ENCODE data around the gene FMOD. TPM values are rescaled to one million over a fixed set of nuclear protein-coding genes. Genes with fewer than 3 reads are reported as not detected.

FMOD gene
- total RNA-seq, 2 experiments from 2014 or later: not detected

- CTCF ChIA-PET (ENCODE audit: unreplicated experiment): no interaction called here
- DNase-seq (ENCODE audit: low spot score): no peak
- intact Hi-C loops (cut with micrococcal nuclease; ENCODE audit: unreplicated experiment): no loop called here
- no peaks in the 10 kb centered on the region for H3K9me2 ChIP-seq (ENCODE audit: insufficient read depth, low read length)
- no TSS peak for BruUV-seq (replicated peaks)
- TF ChIP-seq EZH2phosphoT487 (IDR thresholded peaks at IDR 0.05; ENCODE audit: borderline replicate concordance, low read depth, low read length): no peak
- no peak for TF ChIP-seq CTCF (conservative IDR thresholded peaks at IDR 0.05; ENCODE audit: low read length)
- H2AFZ ChIP-seq (ENCODE audit: low read length): no peak overlapping the region
- H3K9me3 ChIP-seq (ENCODE audit: low read length): no peaks in the 10 kb centered on the region
- H3K36me3 ChIP-seq (ENCODE audit: insufficient read depth, low read length): no peaks in the 10 kb centered on the region
- H4K20me1 ChIP-seq (ENCODE audit: insufficient read depth, low read length): no peaks in the 10 kb centered on the region
- H3K4me1 ChIP-seq (ENCODE audit: insufficient read depth, low read length, poor library complexity, severe bottlenecking): no peaks in the 10 kb centered on the region
- H3K4me2 ChIP-seq (ENCODE audit: low read length): no peak overlapping the region
- H3K79me2 ChIP-seq (ENCODE audit: insufficient read depth, low read depth, low read length): no peaks in the 10 kb centered on the region
- no peak overlapping the region for H3K4me3 ChIP-seq (ENCODE audit: low read depth, low read length, poor library complexity, severe bottlenecking)
- POLR2A ChIA-PET: no interaction called here
- H3K27ac ChIP-seq (ENCODE audit: low read depth, low read length, poor library complexity, severe bottlenecking): no peak overlapping the region
Observed at GRCh38 chr1:203349773-203350524, 973 bp downstream of the FMOD start.

GRCh38 chr1:203349166-203349565, 1.8 kb downstream of the FMOD start:
- Histone ChIP-seq H3K9me3 (ENCODE audit: low read length) (no peaks in the 10 kb centered on the region), H3K79me2 (ENCODE audit: insufficient read depth, low read depth, low read length) (no peaks in the 10 kb centered on the region), H3K4me3 (ENCODE audit: low read depth, low read length, poor library complexity, severe bottlenecking) (no peak overlapping the region), H3K9me2 (ENCODE audit: insufficient read depth, low read length) (no peaks in the 10 kb centered on the region), H4K20me1 (ENCODE audit: insufficient read depth, low read length) (no peaks in the 10 kb centered on the region), H3K27ac (ENCODE audit: low read depth, low read length, poor library complexity, severe bottlenecking) (no peak overlapping the region), H3K36me3 (ENCODE audit: insufficient read depth, low read length) (no peaks in the 10 kb centered on the region), H3K4me1 (ENCODE audit: insufficient read depth, low read length, poor library complexity, severe bottlenecking) (no peaks in the 10 kb centered on the region), H2AFZ (ENCODE audit: low read length) (no peak overlapping the region), H3K4me2 (ENCODE audit: low read length) (no peak overlapping the region)
- ChIA-PET POLR2A (no interaction called here), CTCF (ENCODE audit: unreplicated experiment) (no interaction called here)
- intact Hi-C loops (cut with micrococcal nuclease; ENCODE audit: unreplicated experiment): no loop called here
- TF ChIP-seq CTCF (conservative IDR thresholded peaks at IDR 0.05; ENCODE audit: low read length) (no peak), EZH2phosphoT487 (IDR thresholded peaks at IDR 0.05; ENCODE audit: borderline replicate concordance, low read depth, low read length) (no peak)
- no TSS peak for BruUV-seq (replicated peaks)
- DNase-seq (ENCODE audit: low spot score): no peak

GRCh38 chr1:203346769-203347102, 4.2 kb downstream of the FMOD start:
- DNase-seq (ENCODE audit: low spot score): no peak
- Histone ChIP-seq H3K36me3 (ENCODE audit: insufficient read depth, low read length) (no peaks in the 10 kb centered on the region), H3K27ac (ENCODE audit: low read depth, low read length, poor library complexity, severe bottlenecking) (no peak overlapping the region), H3K4me1 (ENCODE audit: insufficient read depth, low read length, poor library complexity, severe bottlenecking) (peaks cover 8% of the 10 kb centered on the region), H3K4me2 (ENCODE audit: low read length) (no peak overlapping the region), H3K9me3 (ENCODE audit: low read length) (no peaks in the 10 kb centered on the region), H3K9me2 (ENCODE audit: insufficient read depth, low read length) (no peaks in the 10 kb centered on the region), H3K4me3 (ENCODE audit: low read depth, low read length, poor library complexity, severe bottlenecking) (no peak overlapping the region), H2AFZ (ENCODE audit: low read length) (no peak overlapping the region), H4K20me1 (ENCODE audit: insufficient read depth, low read length) (no peaks in the 10 kb centered on the region), H3K79me2 (ENCODE audit: insufficient read depth, low read depth, low read length) (no peaks in the 10 kb centered on the region)
- no peak for TF ChIP-seq CTCF (conservative IDR thresholded peaks at IDR 0.05; ENCODE audit: low read length)
- TF ChIP-seq EZH2phosphoT487 (IDR thresholded peaks at IDR 0.05; ENCODE audit: borderline replicate concordance, low read depth, low read length): no peak
- POLR2A ChIA-PET: interaction anchor here (0.8 to 1.7 kb wide), 5 partner anchors 10 to 87 kb away, joined by 3 read pairs; no protein-coding TSS in a partner anchor
- intact Hi-C loops (cut with micrococcal nuclease; ENCODE audit: unreplicated experiment): no loop called here
- no TSS peak for BruUV-seq (replicated peaks)
- CTCF ChIA-PET (ENCODE audit: unreplicated experiment): interaction anchor here (0.8 kb wide), 1 partner anchor 76 kb away, joined by 3 read pairs; no protein-coding TSS in a partner anchor

Measured in OCI-LY7 (cell line).